ENCODE data around the gene LTBP2.

Gene LTBP2

DNA sequence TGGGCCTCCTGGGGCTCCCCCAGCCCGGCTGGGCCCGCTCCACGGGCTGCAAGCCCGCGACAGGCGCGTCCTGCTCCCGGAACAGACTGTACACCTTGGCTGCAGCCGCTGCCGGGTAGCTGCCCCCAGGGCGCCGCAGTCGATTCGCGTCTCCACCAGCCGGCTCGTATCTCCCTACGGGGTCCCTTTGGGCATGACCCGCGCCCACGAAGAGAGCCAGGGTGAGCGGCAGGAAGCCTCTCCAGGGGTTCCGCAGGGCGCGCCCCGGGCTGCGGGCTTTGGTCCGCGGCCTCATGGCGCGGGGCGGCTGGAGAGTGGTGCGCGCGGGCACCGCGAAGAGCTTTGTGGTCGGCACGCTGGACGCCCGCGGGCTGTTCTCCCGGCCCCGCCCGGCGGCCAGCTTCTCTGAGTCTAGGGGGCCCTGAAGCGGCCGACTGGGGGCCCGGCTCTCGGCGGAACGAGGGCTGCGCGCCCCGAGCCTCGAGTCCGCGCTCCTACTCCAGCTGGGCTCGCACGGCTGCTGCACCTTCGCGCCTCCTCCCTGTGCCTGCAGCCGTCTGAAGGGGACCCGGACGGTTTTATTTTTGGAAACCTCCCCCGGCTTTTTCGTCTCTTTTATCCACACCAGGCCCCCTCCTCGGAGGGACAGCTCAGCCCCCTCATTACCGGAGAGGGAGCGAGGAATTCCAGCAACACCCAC is at the start of gene LTBP2:
Gene LTBP2, minus strand, starts transcription at position 588 of the 700 bp plus-strand sequence. Its CDS starts 293 bp downstream, at position 295.
- peak; percentile 58 for DNase-seq (ENCODE audit: low spot score)

DNA sequence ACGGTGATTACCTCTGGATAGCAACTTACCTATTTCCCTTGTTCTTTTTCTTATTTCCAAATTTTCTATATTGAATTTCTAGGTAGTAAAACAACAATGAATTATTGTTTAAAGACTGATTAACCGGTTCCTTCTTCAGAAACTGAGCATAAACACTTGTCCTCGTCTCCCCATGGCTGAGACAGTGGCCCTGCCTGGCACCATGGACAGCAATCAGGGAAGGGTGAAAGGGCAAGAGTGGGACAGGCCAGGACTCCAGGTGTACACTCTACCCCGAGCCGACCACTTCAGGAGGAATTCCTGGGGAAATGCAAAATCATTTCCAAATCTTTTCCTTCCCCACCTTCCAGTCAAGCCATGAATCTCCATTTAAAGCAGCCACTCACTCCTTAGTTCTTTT is 48.8 kb upstream of the LTBP2 start:
- no peak for DNase-seq (ENCODE audit: low spot score)

DNA sequence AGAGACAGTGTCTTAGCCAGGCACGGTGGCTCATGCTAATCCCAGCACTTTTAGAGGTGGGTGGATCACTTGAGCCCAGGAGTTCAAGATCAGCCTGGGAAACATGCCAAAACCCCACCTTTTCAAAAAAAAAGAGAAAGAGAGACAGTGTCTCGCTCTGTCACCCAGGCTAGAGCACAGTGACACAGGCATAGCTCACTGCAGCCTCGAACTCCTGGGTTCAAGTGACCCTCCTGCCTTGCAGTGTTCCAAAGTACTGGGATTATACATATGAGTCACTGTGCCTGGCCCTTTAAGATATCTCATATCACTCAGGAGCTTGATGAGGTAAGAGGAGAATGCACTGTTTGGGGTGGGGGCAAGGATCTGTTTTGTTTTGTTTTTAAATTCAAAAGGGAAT is 48.1 kb upstream of the LTBP2 start:
- no peak for DNase-seq (ENCODE audit: low spot score)

DNA sequence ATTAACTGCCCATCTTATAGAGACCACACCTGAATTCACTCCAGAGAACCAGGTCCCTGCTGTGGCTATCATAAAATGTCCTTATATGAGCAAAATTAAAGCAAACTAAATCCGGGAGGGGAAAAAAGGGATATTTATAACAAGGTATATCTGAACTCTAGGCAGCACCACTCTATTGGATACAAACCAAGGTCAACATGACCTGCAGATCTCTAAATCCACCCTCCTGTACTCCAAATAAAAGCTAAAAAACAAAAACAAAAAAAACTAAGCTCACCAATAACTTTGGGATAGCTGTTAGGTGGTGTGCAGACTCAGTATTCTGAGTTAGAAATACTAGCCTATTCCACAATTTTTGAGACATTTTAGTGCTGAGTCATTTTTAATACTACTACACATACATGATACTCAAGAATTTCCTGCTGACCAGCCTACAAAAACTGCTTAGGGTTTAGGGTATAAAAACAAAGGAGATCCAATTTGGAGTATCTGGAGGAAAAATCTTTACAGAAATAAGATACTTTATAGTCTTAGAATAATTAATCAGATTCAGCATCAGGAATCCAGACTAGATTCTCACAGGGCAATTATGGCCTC is 46.6 kb upstream of the LTBP2 start:
- peak; percentile 36 for DNase-seq (ENCODE audit: low spot score)

DNA sequence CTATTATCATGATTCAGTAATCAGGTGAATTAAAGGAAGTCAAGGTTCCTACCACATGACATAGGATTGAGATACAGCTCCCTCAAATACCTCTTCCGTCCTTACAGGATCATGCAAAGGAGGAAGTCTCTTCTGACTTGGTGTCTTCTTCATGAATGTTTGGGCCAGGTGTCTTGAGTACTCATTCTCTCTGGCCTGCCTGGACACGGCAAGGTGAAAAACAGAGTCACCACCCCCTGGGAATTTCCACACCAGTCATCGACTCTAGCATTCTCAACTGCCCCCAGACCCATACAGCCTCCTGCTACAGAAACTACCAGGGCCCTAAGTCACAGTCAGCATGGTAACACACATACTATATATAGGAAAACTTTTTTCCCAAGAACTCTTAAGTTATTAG is 44.9 kb upstream of the LTBP2 start:
- DNase-seq (ENCODE audit: low spot score), result no peak

DNA sequence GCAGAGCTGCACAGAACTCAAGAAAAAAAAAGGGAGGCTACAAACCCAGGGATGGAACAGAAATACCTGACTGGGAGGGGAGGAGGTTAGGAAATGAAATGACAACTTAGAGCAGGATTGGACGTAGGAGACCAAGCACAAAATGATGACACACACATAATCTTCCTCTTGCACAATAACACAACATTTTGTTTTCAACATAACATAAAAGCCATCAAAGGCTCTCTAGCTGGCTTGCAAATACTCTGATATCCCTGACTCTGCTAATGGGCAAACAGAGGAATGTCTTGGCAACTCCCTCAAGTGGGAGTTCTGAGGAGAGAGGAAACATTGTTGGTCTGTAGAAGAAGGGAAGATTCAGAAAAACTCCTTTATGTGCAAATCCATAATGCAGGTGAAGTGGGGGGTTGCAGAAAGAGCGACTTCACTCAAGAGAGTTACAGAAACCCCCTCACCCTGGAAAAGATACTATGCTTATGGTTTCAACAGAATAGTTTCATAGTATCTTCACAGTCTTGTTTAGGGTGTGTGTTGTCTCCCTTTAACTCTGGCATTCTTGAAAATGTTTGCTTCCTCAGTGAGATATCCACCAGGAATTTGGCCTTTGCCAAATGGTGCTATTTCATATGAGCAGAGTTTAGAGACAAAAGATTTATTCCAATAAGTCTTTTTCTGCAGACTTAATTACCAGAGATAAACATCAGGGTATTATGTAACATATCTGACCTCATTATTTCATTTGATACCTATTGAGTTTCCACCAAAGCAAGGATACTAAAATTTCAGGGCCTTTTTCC is 43.8 kb upstream of the LTBP2 start:
- DNase-seq (ENCODE audit: low spot score), result peak; percentile 71

DNA sequence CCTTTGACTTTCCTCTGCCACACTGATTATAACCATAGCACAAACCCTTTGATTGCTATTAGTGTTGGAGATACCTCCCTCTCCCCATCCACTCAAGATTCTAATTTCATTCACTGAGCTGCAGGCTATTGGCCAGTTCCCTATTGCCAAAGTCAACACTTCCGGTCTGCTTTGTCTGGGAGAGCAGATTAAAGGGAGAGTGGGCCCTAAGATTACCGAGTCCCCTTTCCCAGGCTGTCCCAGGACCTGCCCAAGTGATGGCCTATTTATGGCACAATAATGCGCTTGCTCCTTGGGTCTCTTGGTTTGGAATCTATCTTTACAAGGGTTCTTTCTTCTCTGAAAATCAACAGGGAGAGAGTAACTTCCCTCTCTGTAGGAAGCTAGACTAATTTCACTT is 42.9 kb upstream of the LTBP2 start:
- no peak for DNase-seq (ENCODE audit: low spot score)

DNA sequence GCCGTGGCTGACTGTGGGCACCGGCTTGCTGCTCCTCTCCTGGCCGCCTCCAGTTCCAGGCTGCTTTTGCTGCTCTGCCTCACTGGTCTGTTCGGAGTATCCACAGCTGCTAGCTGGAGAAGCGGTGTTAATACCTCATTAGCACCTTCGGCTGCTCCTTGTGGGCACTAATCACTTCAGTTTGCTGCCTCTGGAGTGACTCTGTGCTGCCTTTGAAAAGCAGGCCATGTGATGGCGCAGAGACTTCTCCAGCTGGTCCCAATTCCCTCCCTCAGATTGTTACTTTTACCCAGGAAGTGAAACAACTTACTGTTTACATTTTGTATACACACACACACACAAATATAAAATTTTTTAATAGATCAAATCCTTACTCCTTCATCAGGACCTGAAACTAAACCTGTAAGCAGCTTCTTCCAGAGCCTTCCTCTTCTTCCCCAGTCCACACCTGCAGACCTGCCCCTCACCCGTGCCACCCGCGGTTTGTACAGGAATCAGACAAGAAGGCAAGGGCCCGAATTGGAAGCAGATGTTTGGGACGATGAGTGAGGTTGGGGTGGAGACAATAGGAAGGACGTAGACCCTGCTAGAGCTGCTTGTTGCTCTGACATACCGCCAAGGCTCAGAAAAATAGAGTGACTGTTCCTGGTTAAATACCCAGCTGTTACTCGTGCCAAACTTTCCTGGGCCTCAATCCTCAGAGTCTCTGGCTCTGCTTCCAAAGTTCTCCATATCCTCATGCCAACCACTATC is 41.5 kb upstream of the LTBP2 start:
- peak; percentile 57 for DNase-seq (ENCODE audit: low spot score)

DNA sequence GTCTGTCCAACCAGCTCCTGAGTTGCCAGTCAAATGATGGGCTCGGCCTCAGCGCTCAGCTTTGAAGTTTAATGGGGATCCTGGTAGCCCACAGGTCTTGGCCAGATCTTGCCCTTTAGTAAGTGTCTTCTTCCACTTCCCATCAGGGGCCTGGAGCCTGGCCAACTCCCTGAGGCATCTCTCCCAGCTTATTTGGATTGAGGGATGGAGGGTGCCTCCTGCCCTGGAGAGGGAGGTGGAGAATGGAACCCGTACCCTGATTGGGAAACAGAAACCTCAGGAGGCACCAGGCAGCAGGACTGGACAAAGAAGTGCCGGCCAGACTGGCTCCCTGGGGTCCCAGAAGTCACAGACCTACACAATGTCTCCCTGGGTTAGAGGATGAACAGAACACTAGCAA is 40.5 kb upstream of the LTBP2 start:
- DNase-seq (ENCODE audit: low spot score), result no peak

DNA sequence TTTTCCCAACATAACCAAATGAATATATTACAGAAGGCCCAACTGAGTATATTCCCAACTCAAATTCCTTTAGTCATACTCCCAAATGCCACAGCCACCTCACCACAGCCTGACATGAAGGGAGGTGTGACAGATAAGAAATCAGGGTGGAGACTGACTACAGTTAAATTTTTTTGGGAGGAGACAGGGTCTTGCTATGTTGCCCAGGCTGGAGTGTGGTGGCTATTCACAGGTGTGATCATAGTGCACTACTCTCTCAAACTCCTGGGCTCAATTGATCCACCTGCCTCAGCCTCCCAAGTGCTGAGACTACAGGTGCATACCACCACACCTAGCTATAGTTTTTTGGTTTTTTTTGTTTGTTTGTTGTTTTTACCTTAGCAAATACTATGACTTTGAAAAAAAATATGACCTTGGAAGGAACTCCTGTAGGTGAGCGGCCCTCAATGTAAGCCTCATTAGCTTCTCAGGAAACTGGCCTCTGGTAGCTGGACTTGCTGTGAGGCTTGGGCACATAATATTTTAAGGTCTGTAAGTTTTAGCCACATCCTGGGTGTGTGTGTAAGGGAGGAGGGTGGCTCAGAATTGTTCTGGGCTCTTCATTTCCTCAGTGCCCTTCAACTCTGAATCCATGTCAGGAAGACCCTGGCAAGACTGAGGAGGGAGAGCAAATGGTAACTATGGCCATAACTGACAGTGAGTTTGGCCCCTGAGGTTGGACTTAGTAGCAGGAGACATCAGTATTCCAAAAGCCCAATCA is 39.1 kb upstream of the LTBP2 start:
- DNase-seq (ENCODE audit: low spot score), result no peak

DNA sequence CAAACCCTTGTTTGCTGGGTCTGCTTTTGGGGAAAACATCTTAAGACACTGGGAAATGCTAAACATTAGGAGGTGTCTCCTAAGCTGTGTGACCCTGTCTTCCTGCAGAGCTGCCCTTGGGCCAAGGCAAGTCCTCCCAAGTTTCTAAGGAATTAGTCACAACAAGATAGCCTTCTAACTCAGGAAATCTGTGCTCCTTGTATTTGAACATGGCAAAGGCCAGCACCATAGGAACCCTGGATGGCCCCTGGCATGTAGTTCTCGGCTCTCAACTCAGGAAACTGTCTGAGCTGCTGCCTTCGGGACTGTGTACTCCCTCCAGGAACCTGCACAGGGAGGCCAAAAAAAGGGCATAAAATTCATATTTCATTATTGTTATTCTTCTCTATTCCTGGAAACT is 37.6 kb upstream of the LTBP2 start:
- DNase-seq (ENCODE audit: low spot score), result peak; percentile 58

DNA sequence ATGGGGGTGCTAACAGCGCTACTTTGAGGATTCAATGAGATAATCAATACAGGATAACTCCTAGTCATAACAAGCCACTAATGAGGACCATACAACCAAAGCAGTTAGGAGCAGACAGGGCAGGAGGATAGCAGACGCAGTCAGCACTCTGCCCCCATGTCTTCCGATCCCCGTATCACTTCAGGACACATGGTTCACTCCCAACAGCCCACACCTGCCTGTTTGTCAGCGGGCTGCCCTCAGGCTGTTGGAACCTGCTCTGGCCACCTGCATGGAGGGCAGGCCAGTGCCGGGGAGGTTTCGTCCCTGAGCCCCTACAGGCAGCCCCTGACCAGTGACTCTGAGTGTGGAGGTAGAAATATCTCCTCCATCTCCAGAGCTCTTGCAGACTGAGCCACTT is 37.1 kb upstream of the LTBP2 start:
- no peak for DNase-seq (ENCODE audit: low spot score)

DNA sequence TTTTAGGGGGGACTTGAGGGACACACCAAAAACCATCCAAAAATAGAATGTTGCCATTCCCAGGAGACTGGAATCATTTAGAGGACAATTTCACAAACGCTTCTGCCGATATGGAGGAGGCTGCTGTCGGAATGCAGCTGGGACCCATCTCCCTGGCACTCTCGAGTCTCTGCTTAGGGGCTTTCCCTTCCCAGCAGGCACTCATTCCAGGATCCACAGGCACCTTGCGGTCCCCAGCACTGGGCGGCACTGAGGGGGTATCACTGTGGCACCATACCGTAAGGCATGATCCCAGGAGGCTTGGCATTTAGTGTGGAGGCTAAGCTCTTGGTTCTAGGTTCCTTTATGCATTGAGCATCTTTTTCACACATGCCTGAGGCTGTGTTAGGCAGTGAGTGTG is 36.6 kb upstream of the LTBP2 start:
- DNase-seq (ENCODE audit: low spot score), result no peak

DNA sequence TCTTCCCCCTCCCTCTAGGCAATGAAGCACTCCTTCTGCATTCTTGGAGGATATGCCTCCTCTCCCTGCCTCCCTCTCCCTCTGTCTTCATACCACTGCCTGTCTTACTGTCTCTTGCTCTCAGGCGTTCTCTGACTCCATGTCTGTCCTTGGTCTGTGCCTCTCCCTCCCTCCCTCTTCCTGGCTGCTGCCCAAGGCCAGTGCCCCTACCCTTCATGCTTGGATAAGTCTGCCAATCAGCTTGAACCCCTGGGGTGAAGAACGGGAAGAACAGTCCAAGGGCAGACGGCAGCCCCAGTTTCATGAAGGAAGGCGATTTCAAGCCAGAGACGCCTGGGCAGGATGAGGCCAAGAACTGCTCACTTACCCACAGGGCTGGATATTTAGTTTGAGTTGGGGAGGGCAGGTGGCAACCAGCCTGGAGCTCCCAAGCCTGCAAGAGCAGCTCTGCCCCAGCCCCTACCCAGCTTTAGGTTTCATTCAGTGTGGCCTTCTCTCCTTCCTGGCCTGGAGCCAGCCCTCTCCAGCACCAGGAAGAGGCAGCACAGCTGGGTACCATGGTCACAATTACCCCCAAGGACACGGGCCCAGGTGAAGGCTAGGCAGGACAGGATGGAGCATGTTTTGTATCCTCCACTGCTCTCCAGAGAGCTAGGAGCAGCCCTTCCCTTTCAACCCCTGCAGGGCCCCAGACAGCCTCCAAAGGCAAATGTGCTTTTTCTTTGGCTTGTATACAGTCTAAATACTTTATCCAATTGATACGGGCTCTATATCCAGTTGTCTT is 35.8 kb upstream of the LTBP2 start:
- DNase-seq (ENCODE audit: low spot score), result no peak

DNA sequence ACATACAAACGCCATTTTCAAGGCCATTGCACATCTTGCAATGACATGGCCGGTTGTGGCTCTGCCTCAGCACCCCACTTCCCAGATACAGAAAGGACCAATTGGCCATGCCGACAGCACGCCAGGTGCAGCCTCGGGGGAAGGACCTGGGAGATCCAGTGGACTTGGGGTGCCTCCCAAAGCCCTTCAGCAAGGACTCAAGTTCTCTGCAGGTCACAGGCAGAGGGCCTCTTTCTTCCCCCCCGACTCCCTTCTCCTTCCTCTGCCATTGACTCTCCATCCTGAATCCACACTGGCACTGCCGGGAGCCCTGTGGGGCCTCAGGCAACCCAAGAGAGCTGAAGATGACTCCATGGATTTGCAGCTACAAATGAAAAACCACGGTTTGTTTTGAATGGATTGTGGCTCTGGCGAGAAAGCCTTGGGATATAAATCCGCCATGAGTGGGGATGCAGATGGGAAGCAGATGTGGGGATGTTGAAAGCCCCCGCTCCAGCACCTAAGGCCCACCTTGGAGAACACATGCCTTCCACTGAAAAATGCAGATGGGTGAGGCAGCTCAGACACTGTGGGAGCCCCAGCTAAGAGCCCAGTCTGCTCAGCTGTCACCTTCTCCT is 35.1 kb upstream of the LTBP2 start:
- no peak for DNase-seq (ENCODE audit: low spot score)

DNA sequence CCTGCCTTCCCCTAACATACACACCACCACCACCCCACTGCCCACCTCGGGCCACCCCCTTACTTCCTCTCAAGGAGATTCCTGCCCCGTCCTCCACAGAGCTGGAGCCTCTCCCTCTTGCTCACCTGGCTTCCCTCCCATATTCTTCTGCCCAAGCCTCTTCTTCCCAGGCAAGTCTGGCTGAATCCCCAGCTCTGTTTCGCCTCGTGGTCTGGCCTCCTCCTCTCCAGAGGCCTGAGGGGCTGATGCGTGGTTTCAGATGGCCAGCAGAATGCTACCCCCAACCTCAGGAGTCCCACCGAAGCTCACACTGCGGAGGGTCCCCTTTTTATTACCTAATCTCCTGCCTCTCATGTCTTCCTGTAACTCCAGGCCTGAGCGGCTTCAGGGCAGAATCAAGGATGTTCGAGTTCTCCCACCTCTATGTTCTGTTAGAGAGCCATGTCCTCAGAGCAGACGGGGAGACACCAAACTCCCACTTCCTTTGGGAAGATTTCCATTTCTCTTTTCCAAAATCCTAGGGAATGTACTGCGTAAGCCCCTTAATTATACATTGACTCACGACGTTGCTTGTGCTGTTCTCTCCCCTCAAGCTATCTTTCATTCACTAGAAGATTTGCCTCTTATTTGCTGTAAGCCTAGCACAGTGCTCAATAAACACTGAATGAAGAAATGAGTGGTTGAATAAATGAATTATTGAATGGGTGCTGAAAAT is 33.9 kb upstream of the LTBP2 start:
- no peak for DNase-seq (ENCODE audit: low spot score)

DNA sequence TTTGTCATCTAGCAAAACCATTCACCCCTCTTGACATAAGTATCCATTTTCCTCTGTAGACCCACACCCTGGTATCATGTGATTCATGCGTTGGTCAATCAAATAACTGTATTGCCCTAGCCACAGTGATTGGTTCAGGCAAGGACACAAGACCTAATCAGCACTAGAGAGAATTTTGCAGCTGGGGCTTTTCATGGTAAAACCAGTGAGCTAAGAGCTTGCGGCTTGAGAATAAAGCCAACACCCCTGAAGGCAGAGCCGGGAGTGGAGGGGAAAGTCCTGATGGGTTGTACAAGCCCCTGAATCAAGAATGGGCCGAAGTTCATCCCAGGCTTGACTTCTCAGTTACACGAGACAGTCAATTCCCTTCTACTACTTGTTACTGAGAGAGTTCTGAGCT is 33.2 kb upstream of the LTBP2 start:
- no peak for DNase-seq (ENCODE audit: low spot score)

DNA sequence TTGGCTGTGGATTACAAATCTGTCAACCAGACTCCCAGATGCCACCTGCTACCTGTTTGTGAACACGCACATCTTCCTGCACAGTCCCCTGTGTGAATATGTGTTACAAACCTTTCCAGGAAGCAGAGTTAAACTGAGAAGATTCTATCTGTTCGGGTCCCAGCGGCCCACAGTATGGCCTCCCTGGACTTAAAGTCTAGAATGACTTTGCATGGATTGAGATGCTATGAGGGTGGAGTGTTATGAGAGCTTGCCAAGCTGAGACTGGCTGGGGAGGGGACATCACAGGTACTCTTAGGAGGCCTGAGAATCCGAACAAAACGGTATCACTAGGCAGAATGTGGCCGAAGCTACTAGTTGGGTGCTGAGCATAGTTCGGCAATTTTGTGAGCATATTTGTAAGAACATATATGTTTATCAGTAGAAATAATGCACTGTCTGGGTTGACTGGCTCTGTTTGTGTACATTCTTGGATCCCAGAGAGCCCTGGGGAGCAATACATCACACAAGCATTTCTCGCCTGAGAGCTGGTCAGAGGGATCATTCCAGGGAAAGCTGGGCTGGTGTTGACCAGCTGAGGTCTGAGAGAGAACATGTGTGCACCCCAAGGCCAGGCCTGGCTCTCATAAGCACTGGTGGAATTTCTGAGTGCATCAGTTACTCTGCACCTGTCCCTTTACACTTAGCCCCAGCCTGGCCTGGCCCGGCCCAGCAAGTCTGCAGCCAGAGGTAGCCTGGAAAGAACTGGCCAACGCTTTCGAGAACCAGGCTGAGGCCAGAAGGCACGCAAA is 29.8 kb upstream of the LTBP2 start:
- DNase-seq (ENCODE audit: low spot score), result no peak

DNA sequence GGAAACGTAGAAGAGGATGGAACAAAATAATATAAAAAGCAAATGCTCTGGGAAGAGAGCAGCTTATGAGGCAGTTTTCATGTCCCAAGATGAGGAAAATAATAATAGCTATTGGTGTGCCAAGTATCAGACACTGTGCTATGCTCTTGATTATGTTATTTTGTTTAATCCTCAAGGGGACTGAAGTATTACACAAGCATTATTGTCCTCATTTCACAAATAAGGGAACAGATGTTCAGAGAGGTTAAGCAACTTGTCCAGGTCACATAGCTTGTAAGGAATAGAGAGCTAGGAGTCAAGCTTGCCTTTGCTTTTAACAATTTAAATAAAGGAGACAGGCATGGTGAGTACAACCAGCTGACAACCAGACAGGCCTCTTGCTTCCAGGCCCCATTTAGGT is 26.9 kb upstream of the LTBP2 start:
- DNase-seq (ENCODE audit: low spot score), result no peak
